Stimulated activated CD8-positive, alpha-beta memory T cell treated with anti-CD3 and anti-CD28 coated beads, Interleukin-4, amount 100 ng/mL, for 1 hour (primary cell): ENCODE measurements around the gene RPL38.

Source experiments
- DNase-seq, 2 donors: peaks; one replicate each; pipeline ENCODE4 v3.0.0-alpha.2; 2020; ENCODE audit warnings: low read depth in 2 of 2, low spot score in 1 of 2

The RPL38 gene

GRCh38 chr17:74224959-74225725 lies 21.7 kb downstream of the RPL38 start:
- no peak for DNase-seq

- no peak for DNase-seq
Observed at GRCh38 chr17:74226252-74226651, 22.8 kb downstream of the RPL38 start.

- DNase-seq = no peak
Observed at GRCh38 chr17:74227271-74228080, 24.0 kb downstream of the RPL38 start.

- no peak for DNase-seq
Observed at GRCh38 chr17:74228306-74228978, 25.0 kb downstream of the RPL38 start.

- no peak for DNase-seq
Observed at GRCh38 chr17:74230896-74231295, 27.4 kb downstream of the RPL38 start.

GRCh38 chr17:74231928-74232907 lies 28.7 kb downstream of the RPL38 start:
- no peak for DNase-seq

GRCh38 chr17:74233937-74234336 lies 30.5 kb downstream of the RPL38 start:
- DNase-seq = no peak

GRCh38 chr17:74234486-74234885 lies 31.0 kb downstream of the RPL38 start:
- no peak for DNase-seq

DNA sequence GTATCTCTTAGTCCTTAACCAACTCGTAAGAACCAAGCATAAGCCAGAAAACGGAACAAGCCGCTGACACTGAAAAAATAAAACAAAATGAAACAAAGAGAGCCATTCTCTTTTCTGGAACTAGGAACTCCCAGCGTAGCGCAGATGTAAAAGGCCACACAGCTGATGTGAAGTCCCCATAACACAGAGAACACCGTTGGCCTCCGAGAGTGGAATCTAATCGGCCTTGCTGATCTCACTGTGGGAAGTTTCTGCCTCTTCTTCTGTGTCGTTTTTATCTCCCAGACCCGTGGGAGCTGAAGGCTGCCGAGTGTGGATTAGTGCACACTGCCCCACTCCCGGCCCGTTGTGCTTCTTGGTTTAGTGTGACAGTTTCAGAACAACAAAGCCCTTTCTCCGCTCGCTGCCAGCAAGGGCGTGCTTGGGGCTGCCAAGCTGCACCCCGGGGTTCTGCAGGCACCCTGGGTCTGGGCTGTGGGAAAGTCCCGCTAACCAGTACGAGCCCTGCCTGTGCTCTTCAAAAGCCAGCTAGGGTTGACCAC lies 31.6 kb downstream of the RPL38 start:
- DNase-seq = no peak

DNA sequence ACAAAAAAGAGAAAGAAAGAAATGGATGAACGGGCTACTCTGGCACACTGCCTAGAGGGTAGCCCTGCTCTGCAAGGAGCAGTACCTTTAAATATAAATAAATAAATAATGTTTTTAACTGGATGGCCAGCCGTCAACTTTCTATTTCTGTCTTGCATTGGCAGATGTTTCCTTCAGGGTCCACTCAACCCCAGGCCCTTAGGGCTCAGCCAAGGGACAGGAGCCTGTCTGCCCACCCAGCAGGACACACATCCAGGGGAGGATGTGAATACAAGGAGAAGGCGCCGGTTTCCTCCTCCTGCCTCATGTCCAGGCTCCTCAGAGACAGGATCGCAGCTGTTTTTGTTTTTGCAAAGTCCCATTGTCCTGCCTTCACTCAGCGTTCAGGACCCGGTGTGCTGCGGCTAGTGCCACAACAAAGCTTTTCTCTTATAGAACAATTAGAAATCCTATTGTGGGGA lies 32.5 kb downstream of the RPL38 start:
- no peak for DNase-seq

DNA sequence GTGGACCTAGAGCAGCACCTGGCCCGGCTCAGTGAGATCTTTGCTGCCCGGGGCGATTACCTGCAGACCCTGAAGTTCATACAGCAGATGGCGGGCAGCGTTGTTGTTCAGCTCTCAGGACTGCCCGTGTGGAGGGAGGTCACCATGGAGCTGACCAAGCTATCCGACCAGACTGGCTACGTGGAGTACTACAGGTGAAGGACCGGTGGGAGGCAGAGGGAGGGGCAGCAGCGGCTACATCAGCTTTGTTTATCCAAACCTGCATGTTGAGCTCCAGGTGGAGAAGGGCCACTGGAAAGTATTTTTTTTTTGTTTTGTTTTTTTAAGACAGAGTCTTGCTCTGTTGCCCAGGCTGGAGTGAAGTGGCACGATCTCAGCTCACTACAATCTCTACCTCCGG lies 33.8 kb downstream of the RPL38 start:
- DNase-seq = no peak

- DNase-seq = no peak
Observed at GRCh38 chr17:74239172-74239571, 35.7 kb downstream of the RPL38 start.

DNA sequence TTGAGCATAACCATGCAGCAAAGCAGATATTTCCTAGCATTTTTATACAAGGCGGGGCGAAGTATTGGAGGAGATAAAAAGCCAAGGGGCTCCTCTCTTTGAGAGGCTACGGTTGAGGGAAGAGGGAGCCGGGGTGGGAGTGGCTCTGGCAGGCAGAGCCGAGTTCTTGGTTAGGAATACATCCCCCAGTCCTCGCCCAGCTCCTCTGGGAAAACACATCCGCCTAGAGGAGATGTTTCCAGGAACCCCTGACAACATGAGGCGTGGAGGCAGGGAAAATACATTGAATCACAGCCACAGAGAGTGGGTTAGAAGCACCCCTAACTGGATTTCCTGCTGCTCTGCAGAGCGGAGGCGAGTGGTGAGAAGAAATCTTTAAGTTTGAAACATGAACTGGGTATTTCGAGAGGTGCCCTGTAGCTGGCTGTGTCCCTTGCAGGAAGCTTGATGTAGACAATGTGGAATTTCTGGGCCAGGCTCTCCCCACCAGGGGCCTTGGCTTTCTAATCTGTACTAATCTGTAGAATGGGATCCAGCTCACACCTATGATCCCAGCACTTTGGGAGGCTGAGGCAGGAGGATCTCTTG lies 37.2 kb downstream of the RPL38 start:
- DNase-seq = no peak

- DNase-seq = no peak
Observed at GRCh38 chr17:74241431-74241830, 38.0 kb downstream of the RPL38 start.

- DNase-seq = no peak
Observed at GRCh38 chr17:74241847-74242246, 38.4 kb downstream of the RPL38 start.

DNA sequence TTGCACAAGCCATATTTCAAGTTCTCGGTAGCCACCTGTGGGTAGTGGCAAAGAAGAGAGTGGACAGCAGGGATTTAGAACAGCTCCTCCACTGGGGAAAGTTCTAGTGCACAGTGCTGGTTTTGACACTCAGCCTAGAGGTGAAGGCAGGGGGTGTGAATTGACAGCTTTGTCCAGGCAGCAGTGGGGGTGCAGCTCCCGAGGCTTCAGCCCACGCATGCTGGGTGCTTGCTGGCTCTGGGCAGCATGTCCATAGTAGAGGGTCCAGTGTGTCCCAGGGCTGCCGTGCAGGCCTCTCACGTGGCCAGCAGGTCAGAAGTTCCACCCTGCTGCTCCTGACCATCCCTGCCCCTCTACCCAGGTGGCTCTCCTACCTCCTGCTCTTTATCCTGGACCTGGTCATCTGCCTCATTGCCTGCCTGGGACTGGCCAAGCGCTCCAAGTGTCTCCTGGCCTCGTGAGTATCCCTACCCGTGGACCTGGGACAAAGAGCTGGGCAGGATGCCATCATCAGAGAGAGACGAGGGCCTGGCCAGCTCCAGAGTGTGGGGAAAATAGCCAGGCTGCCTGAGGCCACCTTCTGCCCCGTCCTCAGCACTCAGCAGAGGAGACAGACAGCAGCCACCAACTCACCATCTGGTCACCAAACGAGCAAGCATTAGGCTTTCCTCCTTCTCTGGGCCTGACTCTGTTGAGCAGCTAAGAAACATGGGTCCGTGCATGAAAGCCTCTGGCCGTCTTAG lies 39.7 kb downstream of the RPL38 start:
- DNase-seq = no peak

GRCh38 chr17:74244128-74244527 lies 40.6 kb downstream of the RPL38 start:
- no peak for DNase-seq

- no peak for DNase-seq
Observed at GRCh38 chr17:74244548-74244947, 41.1 kb downstream of the RPL38 start.

DNA sequence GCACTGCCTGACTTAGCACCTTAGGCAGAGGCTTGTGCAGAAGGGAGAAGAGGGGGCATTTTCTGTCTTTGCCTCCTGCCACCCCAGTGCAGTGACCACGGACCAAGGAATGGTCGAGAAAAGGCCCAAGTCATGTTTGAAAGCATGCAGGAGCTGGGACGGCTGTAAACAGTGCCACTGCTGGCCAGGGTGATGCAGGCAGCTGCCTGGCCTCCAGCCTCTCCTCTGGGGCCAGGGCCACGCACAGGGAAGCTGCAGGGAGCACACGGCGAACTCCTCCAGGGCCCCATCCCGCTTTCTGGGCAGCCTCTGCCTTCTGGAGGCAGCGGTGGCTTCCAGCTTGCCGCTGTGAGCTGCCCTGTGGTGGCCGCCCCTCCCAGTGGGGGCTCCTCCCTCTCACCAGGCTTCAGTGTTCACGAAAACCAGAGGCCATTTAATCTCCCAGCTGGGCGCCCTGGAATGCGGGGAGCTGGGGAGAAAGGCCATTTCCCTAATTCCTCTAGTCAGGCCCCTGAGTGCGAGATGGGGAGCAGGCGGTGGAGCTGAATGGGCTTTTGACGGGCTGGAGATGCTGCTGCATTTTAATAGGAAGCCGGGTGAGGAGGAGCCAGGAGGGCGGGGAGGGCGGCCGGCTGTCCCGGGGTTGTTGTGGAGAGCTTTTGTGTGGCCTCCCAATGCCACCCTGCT lies 41.8 kb downstream of the RPL38 start:
- DNase-seq = no peak
